H1 (cell line): ENCODE results near the gene GTSF1L. TPM values are rescaled to one million over a fixed set of nuclear protein-coding genes. Genes with fewer than 3 reads are reported as not detected.

Source experiments
- CTCF ChIA-PET: fragments of 300-600 bp; sonication (Branson Sonifier 250); formaldehyde crosslinking; loops from one replicate; lab custom pipeline; 2021; ENCODE audit not compliant: partially characterized antibody; lab: Charles Lee
- POLR2A ChIA-PET: fragments of 300-600 bp; sonication (Branson Sonifier 250); formaldehyde crosslinking; loops from one replicate; lab custom pipeline; 2021; ENCODE audit warnings: inconsistent platforms; ENCODE audit not compliant: partially characterized antibody; lab: Charles Lee
- DNase-seq, 2 experiments: peaks; one replicate each; pipeline versions ENCODE4 v3.0.0 to v3.0.0-alpha.2; 2010 to 2022; ENCODE audit warnings: low spot score in 2 of 2, low read depth in 1 of 2, mixed read lengths in 1 of 2
- FAIRE-seq: peaks from 2 replicates; lab custom pipeline; 2011; peaks lifted over from hg19 to GRCh38; lab: Jason Lieb, UNC
- H2AFZ ChIP-seq: 2 replicates; pipeline ENCODE4 v1.8.1; 2012; ENCODE audit warnings: low read length, inconsistent platforms
- H2AK5ac ChIP-seq: 2 replicates; pipeline ENCODE4 v1.6.1; 2013; ENCODE audit warnings: low read depth, low read length
- H2BK120ac ChIP-seq: replicated peaks from 2 replicates; pipeline ENCODE3; 2013; ENCODE audit warnings: low read depth, low read length, inconsistent platforms
- H2BK12ac ChIP-seq: 2 replicates; pipeline ENCODE4 v1.6.1; 2013; ENCODE audit warnings: low read depth, low read length
- H2BK15ac ChIP-seq: 2 replicates; pipeline ENCODE4 v1.6.1; 2013; ENCODE audit warnings: low read length
- H2BK20ac ChIP-seq: 2 replicates; pipeline ENCODE4 v1.6.1; 2013; ENCODE audit warnings: low read length
- H2BK5ac ChIP-seq: 2 replicates; pipeline ENCODE4 v1.6.1; 2013; ENCODE audit warnings: low read depth, low read length
- H3K14ac ChIP-seq: 2 replicates; pipeline ENCODE4 v1.6.1; 2013; ENCODE audit warnings: inconsistent platforms; ENCODE audit not compliant: insufficient read length
- H3K18ac ChIP-seq: 2 replicates; pipeline ENCODE4 v1.6.1; 2013; ENCODE audit warnings: low read length; ENCODE audit errors: extremely low read depth
- H3K23ac ChIP-seq: 2 replicates; pipeline ENCODE4 v1.6.1; 2013; ENCODE audit warnings: inconsistent platforms; ENCODE audit not compliant: insufficient read length
- H3K23me2 ChIP-seq: 2 replicates; pipeline ENCODE4 v1.6.1; 2013; ENCODE audit warnings: low read depth, low read length
- H3K27ac ChIP-seq: 2 replicates; pipeline ENCODE4 v1.6.1; 2011; ENCODE audit warnings: low read depth, low read length, inconsistent platforms
- H3K27me3 ChIP-seq, 4 experiments: replicated peaks in 1 of 4; 1 replicate in 1 of 4; 2 replicates in 3 of 4; pipeline versions ENCODE4 v1.6.1 to v1.8.1; 2011 to 2013; ENCODE audit warnings: low read length in 3 of 4, mild to moderate bottlenecking in 3 of 4, inconsistent platforms in 2 of 4, mixed read lengths in 2 of 4, moderate library complexity in 1 of 4; ENCODE audit not compliant: control insufficient read depth in 3 of 4, insufficient read depth in 3 of 4; ENCODE audit errors: extremely low read depth in 1 of 4
- H3K36me3 ChIP-seq, 4 experiments: 2 replicates each; pipeline versions ENCODE4 v1.6.1 to v1.8.1; 2011 to 2013; ENCODE audit warnings: mild to moderate bottlenecking in 4 of 4, low read length in 3 of 4, moderate library complexity in 2 of 4, control low read depth in 1 of 4, inconsistent platforms in 1 of 4; ENCODE audit not compliant: insufficient read depth in 4 of 4, control insufficient read depth in 2 of 4
- H3K4ac ChIP-seq: replicated peaks from 2 replicates; pipeline ENCODE3; 2013; ENCODE audit warnings: low read length, low read depth, mixed read lengths, inconsistent platforms; ENCODE audit not compliant: insufficient read length
- H3K4me1 ChIP-seq, 4 experiments: replicated peaks in 1 of 4; 1 replicate in 1 of 4; 2 replicates in 3 of 4; pipeline versions ENCODE4 v1.6.1 to v1.8.1; 2011 to 2013; ENCODE audit warnings: low read length in 3 of 4, inconsistent platforms in 2 of 4, mixed read lengths in 1 of 4; ENCODE audit not compliant: insufficient read depth in 4 of 4, control insufficient read depth in 3 of 4
- H3K4me2 ChIP-seq, 2 experiments: 2 replicates each; pipeline versions ENCODE4 v1.6.1 to v1.8.1; 2011 to 2013; ENCODE audit warnings: low read depth in 2 of 2, low read length in 2 of 2, control low read depth in 1 of 2, inconsistent platforms in 1 of 2, mild to moderate bottlenecking in 1 of 2; ENCODE audit not compliant: insufficient read depth in 1 of 2
- H3K4me3 ChIP-seq, 4 experiments: fragments of 200-600, 300-600 bp in 1 of 4; sonication (generic), shearing (Covaris generic), sonication (Bioruptor Twin) in 1 of 4; 2 replicates each; pipeline versions ENCODE4 v1.5.1 to v1.8.1; 2011 to 2016; ENCODE audit warnings: low read length in 4 of 4, low read depth in 3 of 4, control low read depth in 2 of 4, inconsistent platforms in 2 of 4, mild to moderate bottlenecking in 2 of 4, mixed read lengths in 1 of 4, moderate library complexity in 1 of 4; ENCODE audit not compliant: insufficient read depth in 2 of 4; ENCODE audit errors: extremely low read depth in 1 of 4
- H3K56ac ChIP-seq: replicated peaks from 2 replicates; pipeline ENCODE3; 2013; ENCODE audit warnings: low read depth, mild to moderate bottlenecking, mixed read lengths, low read length, inconsistent platforms; ENCODE audit not compliant: insufficient read length
- H3K79me1 ChIP-seq: 2 replicates; pipeline ENCODE4 v1.6.1; 2013; ENCODE audit warnings: low read depth, low read length, control low read depth
- H3K79me2 ChIP-seq, 2 experiments: 2 replicates each; pipeline versions ENCODE4 v1.6.1 to v1.8.1; 2012 to 2013; ENCODE audit warnings: low read length in 2 of 2, mild to moderate bottlenecking in 2 of 2, inconsistent platforms in 1 of 2; ENCODE audit not compliant: insufficient read depth in 2 of 2, control insufficient read depth in 1 of 2
- H3K9ac ChIP-seq, 4 experiments: replicated peaks in 1 of 4; 1 replicate in 1 of 4; 2 replicates in 3 of 4; pipeline versions ENCODE4 v1.6.1 to v1.8.1; 2011 to 2013; ENCODE audit warnings: low read depth in 3 of 4, low read length in 3 of 4, control low read depth in 2 of 4, mild to moderate bottlenecking in 2 of 4, moderate library complexity in 2 of 4, inconsistent platforms in 1 of 4; ENCODE audit errors: extremely low read depth in 1 of 4
- H3K9me3 ChIP-seq, 2 experiments: 2 replicates each; pipeline versions ENCODE4 v1.6.1 to v1.8.1; 2012 to 2013; ENCODE audit warnings: mild to moderate bottlenecking in 2 of 2, moderate library complexity in 2 of 2, control low read depth in 1 of 2, inconsistent platforms in 1 of 2, low read depth in 1 of 2, low read length in 1 of 2, mixed read lengths in 1 of 2; ENCODE audit not compliant: insufficient read depth in 2 of 2
- H4K20me1 ChIP-seq, 2 experiments: replicated peaks in 1 of 2; 2 replicates each; pipeline versions ENCODE3 to v1.8.1; 2011 to 2013; ENCODE audit warnings: inconsistent platforms in 2 of 2, low read length in 2 of 2, mild to moderate bottlenecking in 1 of 2; ENCODE audit not compliant: insufficient read depth in 2 of 2, control insufficient read depth in 1 of 2
- H4K5ac ChIP-seq: 2 replicates; pipeline ENCODE4 v1.6.1; 2013; ENCODE audit warnings: low read length, low read depth, mixed read lengths, inconsistent platforms; ENCODE audit not compliant: insufficient read length
- H4K8ac ChIP-seq: 2 replicates; pipeline ENCODE4 v1.8.0; 2013; ENCODE audit warnings: mild to moderate bottlenecking, moderate library complexity, low read length, inconsistent platforms; ENCODE audit not compliant: insufficient read depth; ENCODE audit errors: extremely low read depth
- H4K91ac ChIP-seq: replicated peaks from 2 replicates; pipeline ENCODE3; 2013; ENCODE audit warnings: low read length, mixed read lengths, inconsistent platforms; ENCODE audit not compliant: insufficient read length
- ASH2L ChIP-seq: fragments of 200-600, 300-600 bp; sonication (generic); IDR thresholded peaks from one replicate; pipeline ENCODE4 v1.7.1; 2017; ENCODE audit warnings: low read length
- CHD2 ChIP-seq: IDR thresholded peaks from 2 replicates; pipeline ENCODE4 v1.6.1; 2012; ENCODE audit warnings: low read length, improper control_type of control experiment
- FOSL1 ChIP-seq: IDR thresholded peaks from 2 replicates; pipeline ENCODE4 v1.6.1; 2011; ENCODE audit warnings: mild to moderate bottlenecking, low read depth, low read length, moderate library complexity; ENCODE audit not compliant: insufficient read depth
- GTF2F1 ChIP-seq: IDR thresholded peaks from 2 replicates; pipeline ENCODE4 v1.6.1; 2012; ENCODE audit warnings: low read depth, low read length, improper control_type of control experiment, borderline replicate concordance
- KDM4A ChIP-seq: IDR thresholded peaks from one replicate; pipeline ENCODE4 v1.7.1; 2012; ENCODE audit warnings: low read depth, mild to moderate bottlenecking, moderate library complexity, low read length, inconsistent platforms; ENCODE audit not compliant: severe bottlenecking
- KDM5A ChIP-seq: fragments of 200-600 bp; IDR thresholded peaks from 2 replicates; pipeline ENCODE4 v1.7.1; 2012; ENCODE audit warnings: mild to moderate bottlenecking, low read length, inconsistent platforms, mixed read lengths
- MAFK ChIP-seq: IDR thresholded peaks from 2 replicates; pipeline ENCODE4 v1.6.1; 2012; ENCODE audit warnings: low read depth, mild to moderate bottlenecking, improper control_type of control experiment, low read length
- NANOG ChIP-seq: IDR thresholded peaks from 2 replicates; pipeline ENCODE4 v1.6.1; 2011; ENCODE audit warnings: low read length, low read depth, mild to moderate bottlenecking, inconsistent platforms; ENCODE audit not compliant: insufficient read depth, poor library complexity, severe bottlenecking
- PHF8 ChIP-seq: fragments of 200-600 bp; sonication (generic); conservative IDR thresholded peaks from 2 replicates; pipeline ENCODE4 v1.7.1; 2012; ENCODE audit warnings: low read depth, mild to moderate bottlenecking, inconsistent platforms, low read length, moderate library complexity
- POU5F1 ChIP-seq: IDR thresholded peaks from 2 replicates; pipeline ENCODE4 v1.6.1; 2011; ENCODE audit warnings: low read depth, mild to moderate bottlenecking, low read length, moderate library complexity
- RXRA ChIP-seq: IDR thresholded peaks from 2 replicates; pipeline ENCODE4 v1.6.1; 2011; ENCODE audit warnings: low read depth, mild to moderate bottlenecking, low read length, moderate library complexity; ENCODE audit not compliant: insufficient read depth
- SP1 ChIP-seq: IDR thresholded peaks from 2 replicates; pipeline ENCODE4 v1.6.1; 2011; ENCODE audit warnings: low read depth, low read length
- SUZ12 ChIP-seq: fragments of 200-600 bp; sonication (generic); IDR thresholded peaks from 2 replicates; pipeline ENCODE4 v1.6.1; 2012; ENCODE audit warnings: mild to moderate bottlenecking, inconsistent platforms, low read length, moderate library complexity, mixed read lengths
- WGBS, 2 experiments: shearing (Covaris generic) in 1 of 2; methylation state at CpG; one replicate each; pipeline versions ENCODE4 v1.1.6 to v1.1.7; 2013 to 2015; ENCODE audit warnings: low lambda C conversion rate in 2 of 2, mixed read lengths in 2 of 2, inconsistent platforms in 1 of 2, low coverage in 1 of 2, missing lambda C conversion rate in 1 of 2; ENCODE audit not compliant: insufficient replicate concordance in 2 of 2, insufficient coverage in 1 of 2, insufficient read length in 1 of 2; ENCODE audit errors: extremely low coverage in 1 of 2, missing lambda C conversion rate in 1 of 2; 5-methylcytosine and 5-hydroxymethylcytosine counted together
- polyA plus RNA-seq, 7 experiments: library from polyadenylated mRNA; depleted of rRNA in 3 of 7; stranded (reverse) in 5 of 7; unstranded in 2 of 7; fragments of >200 nt in 5 of 7; fragments of 200-250 nt in 2 of 7; gene quantifications; 1 replicate in 5 of 7; 2 replicates in 1 of 7; 4 replicates in 1 of 7; pipeline versions ENCODE4 v1.2.1 to v1.2.3, GENCODE V29; 2011 to 2013; ENCODE audit warnings: missing spikeins in 2 of 7, mixed read lengths in 2 of 7
- total RNA-seq: library from RNA; stranded (reverse); fragmentation: NEBNext Ultra II Directional; extraction: Animal tissue kit (Norgen Biotek cat#: 25700); gene quantifications from 2 replicates; pipeline ENCODE4 v1.2.1, GENCODE V29; 2021
- TF ChIP-seq, protein P1 (sequence below): IDR thresholded peaks from 2 replicates; pipeline ENCODE4 v1.6.1; 2011; ENCODE audit warnings: low read depth, mild to moderate bottlenecking, low read length; ENCODE audit not compliant: insufficient read depth

GTSF1L gene
- total and polyA plus RNA-seq, 2 of the 8 experiments (the other 6 are each of a cell fraction or from before 2014, with no cell fraction given): not detected

DNA sequence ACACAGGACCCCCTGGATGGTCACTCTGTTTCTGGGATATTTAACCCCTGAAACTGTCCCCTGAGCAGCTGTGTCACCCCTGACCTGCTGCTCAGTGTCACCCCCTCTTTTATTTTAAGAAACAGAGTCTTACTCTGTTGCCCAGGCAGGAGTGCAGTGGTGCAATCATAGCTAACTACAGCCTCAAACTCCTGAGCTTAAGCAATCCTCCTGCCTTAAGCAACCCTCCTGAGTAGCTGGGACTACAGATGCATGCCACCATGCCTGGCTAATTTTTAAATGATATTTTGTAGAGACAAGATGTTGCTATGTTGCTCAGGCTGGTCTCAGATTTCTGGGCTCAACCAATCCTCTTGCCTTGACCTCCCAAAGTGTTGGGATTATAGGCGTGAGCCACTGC, 21.5 kb upstream of the GTSF1L start:
- POLR2A ChIA-PET: interaction anchor here (0.6 kb wide), 1 partner anchor 130 kb away, joined by 3 read pairs; no protein-coding TSS in a partner anchor
- no peak for DNase-seq
- no peak overlapping the region for H2BK5ac ChIP-seq
- TF ChIP-seq POU5F1 (no peak), PHF8 (no peak), NANOG (no peak), ASH2L (no peak), GTF2F1 (no peak), SP1 (no peak), CHD2 (no peak), KDM5A (no peak), RXRA (no peak), KDM4A (no peak), FOSL1 (no peak), SUZ12 (no peak), MAFK (no peak)
- TF ChIP-seq, protein P1, sequence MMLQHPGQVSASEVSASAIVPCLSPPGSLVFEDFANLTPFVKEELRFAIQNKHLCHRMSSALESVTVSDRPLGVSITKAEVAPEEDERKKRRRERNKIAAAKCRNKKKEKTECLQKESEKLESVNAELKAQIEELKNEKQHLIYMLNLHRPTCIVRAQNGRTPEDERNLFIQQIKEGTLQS: no peak

More for the DNA sequence above, 21.5 kb upstream of the GTSF1L start:
- Histone ChIP-seq H3K27me3 (no peaks in the 10 kb centered on the region), H4K20me1 (no peaks in the 10 kb centered on the region), H4K91ac (no peak overlapping the region), H3K36me3 (no peaks in the 10 kb centered on the region), H4K8ac (no peak overlapping the region), H3K23ac (no peak overlapping the region), H3K79me2 (no peaks in the 10 kb centered on the region), H2BK120ac (no peak overlapping the region), H3K27ac (no peak overlapping the region), H3K9me3 (no peaks in the 10 kb centered on the region), H2AK5ac (no peak overlapping the region), H3K4ac (no peak overlapping the region), H3K18ac (no peak overlapping the region), H2BK20ac (no peak overlapping the region), H3K9ac (no peak overlapping the region), H2AFZ (no peak overlapping the region), H3K56ac (no peak overlapping the region), H4K5ac (no peak overlapping the region), H3K23me2 (no peaks in the 10 kb centered on the region), H3K4me3 (no peak overlapping the region), H3K4me2 (no peak overlapping the region), H3K4me1 (peaks cover 0 to 4% (median 1%) of the 10 kb centered on the region in 4 experiments; a peak in 2 of 7 replicates), H3K14ac (no peak overlapping the region), H3K79me1 (no peaks in the 10 kb centered on the region), H2BK15ac (no peak overlapping the region), H2BK12ac (no peak overlapping the region)
- CTCF ChIA-PET: interaction anchor here (0.6 to 3.6 kb wide), 7 partner anchors 11 to 332 kb away, joined by 3 to 26 read pairs (median 5); no protein-coding TSS in a partner anchor
- no peak for FAIRE-seq
- WGBS, 2 experiments: 100% methylated on average over 1 of the region's 1 CpG; no CpG with 5 or more reads in 1 of the 2 experiments
